GM20000 (cell line): ENCODE data around the gene MMP26.

Experiments
- DNase-seq: peaks from one replicate; pipeline ENCODE4 v3.0.0; 2012; ENCODE audit warnings: low spot score
- TF ChIP-seq, protein P1 (sequence below): IDR thresholded peaks from 2 replicates; pipeline ENCODE4 v1.5.1; 2012; ENCODE audit warnings: mild to moderate bottlenecking, control low read depth; ENCODE audit errors: extremely low read depth, missing control alignments

MMP26 gene

GRCh38 chr11:4672470-4672869, 32.1 kb upstream of the MMP26 start:
- no peak for DNase-seq
- TF ChIP-seq, protein P1, sequence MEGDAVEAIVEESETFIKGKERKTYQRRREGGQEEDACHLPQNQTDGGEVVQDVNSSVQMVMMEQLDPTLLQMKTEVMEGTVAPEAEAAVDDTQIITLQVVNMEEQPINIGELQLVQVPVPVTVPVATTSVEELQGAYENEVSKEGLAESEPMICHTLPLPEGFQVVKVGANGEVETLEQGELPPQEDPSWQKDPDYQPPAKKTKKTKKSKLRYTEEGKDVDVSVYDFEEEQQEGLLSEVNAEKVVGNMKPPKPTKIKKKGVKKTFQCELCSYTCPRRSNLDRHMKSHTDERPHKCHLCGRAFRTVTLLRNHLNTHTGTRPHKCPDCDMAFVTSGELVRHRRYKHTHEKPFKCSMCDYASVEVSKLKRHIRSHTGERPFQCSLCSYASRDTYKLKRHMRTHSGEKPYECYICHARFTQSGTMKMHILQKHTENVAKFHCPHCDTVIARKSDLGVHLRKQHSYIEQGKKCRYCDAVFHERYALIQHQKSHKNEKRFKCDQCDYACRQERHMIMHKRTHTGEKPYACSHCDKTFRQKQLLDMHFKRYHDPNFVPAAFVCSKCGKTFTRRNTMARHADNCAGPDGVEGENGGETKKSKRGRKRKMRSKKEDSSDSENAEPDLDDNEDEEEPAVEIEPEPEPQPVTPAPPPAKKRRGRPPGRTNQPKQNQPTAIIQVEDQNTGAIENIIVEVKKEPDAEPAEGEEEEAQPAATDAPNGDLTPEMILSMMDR: no peak

DNA sequence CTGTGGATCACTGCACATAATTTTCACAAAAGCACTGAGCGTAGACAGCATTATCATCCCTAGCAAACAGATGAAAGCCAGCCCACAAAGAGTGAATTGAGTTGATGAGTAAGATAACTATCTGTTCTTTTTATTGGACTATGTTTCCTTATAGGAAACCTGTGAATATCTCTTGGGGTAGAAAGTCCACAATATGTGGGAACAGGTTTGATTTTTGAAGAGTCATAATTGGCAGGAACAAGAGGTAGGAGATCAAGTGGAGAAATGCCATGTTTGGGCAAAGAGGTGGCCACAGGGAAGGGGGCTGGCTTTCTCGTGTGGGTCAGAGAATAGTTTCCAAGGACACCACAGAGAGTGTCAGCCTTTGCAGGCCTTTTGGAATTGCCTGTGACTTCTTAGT, 30.8 kb upstream of the MMP26 start:
- TF ChIP-seq, protein P1: no peak
- DNase-seq: no peak

DNA sequence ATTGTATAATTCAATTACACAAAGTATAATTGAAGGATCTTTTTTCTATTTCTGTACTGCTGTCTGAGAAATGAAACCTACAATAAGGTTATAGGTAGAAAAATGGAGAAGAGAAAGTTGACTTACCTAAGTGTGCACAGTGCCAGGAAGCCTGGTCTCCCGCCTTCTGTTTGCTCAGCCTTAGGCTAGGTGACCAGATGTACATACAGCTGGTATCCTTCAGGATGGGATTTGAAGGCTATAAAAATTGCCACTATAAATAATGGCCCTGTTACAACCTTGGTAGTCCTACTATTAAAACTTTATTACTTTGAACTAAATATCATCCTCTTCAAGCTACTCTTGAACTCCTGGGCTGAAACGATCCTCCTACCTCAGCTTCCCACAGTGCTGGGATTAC, 26.6 kb upstream of the MMP26 start:
- no peak for DNase-seq
- TF ChIP-seq, protein P1: no peak

DNA sequence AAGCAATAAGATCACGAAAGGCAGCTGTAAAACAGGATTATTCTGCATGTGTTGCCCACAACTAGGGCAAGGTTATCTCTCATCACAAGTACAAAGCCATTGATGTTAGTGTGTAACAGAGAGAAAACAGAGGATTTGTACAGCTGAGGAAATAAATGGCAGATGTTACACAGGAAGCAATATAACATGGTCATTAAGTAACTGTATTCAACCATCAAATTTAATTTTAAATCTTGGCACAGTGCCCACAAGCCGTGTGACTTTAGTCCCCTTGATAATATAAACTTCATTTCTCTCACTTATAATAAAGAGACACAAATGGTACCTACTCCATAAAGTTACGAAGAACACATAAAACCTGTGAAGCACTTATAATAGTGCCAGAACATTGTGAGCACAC, 24.2 kb upstream of the MMP26 start:
- TF ChIP-seq, protein P1: no peak
- DNase-seq: no peak

GRCh38 chr11:4682623-4683419, 21.8 kb upstream of the MMP26 start:
- DNase-seq: no peak
- TF ChIP-seq, protein P1: no peak

GRCh38 chr11:4684631-4685285, 19.8 kb upstream of the MMP26 start:
- TF ChIP-seq, protein P1: no peak
- DNase-seq: no peak

- DNase-seq: no peak
- TF ChIP-seq, protein P1: no peak
These were observed 9.1 kb upstream of the MMP26 start for GRCh38 chr11:4695442-4695841.
